NT2/D1 (cell line): ENCODE data around the gene TDRD15.

Source experiments
- SUZ12 ChIP-seq: IDR thresholded peaks from 2 replicates; pipeline ENCODE4 v1.6.1; 2011; ENCODE audit not compliant: insufficient read length, insufficient read depth; ENCODE audit errors: extremely low read depth
- YY1 ChIP-seq: IDR thresholded peaks from 2 replicates; pipeline ENCODE4 v1.6.1; 2011; ENCODE audit not compliant: insufficient read length, insufficient read depth
- ZNF274 ChIP-seq: IDR thresholded peaks from 2 replicates; pipeline ENCODE4 v1.6.1; 2011; ENCODE audit warnings: mild to moderate bottlenecking, low read depth, low read length

GRCh38 chr2:21146638-21147037 lies 22.9 kb downstream of the TDRD15 start:
- TF ChIP-seq ZNF274 (no peak), YY1 (no peak), SUZ12 (no peak)
